Right lobe of liver (tissue), 4 donors: ENCODE measurements around the gene CCR8.

Source experiments
- POLR2A ChIP-seq: fragments of 450-650 bp; IDR thresholded peaks from one replicate; pipeline ENCODE4 v1.6.1; 2017; ENCODE audit warnings: antibody characterized with exemption, mild to moderate bottlenecking
- TF ChIP-seq, protein P1 (sequence below), 4 donors: fragments of 200-600 bp in 3 of 4; fragments of 450-650 bp in 1 of 4; IDR thresholded peaks; one replicate each; pipeline versions ENCODE4 v1.5.1 to v1.8.0; 2016 to 2022; ENCODE audit warnings: antibody characterized with exemption in 4 of 4, mild to moderate bottlenecking in 2 of 4
- donor health status: DM: no; HTN: no; CAD: no.
- donor health status: DM: no; HTN: no; CAD: no.
- donor health status: DM: no; HTN: yes; CAD: no.

DNA sequence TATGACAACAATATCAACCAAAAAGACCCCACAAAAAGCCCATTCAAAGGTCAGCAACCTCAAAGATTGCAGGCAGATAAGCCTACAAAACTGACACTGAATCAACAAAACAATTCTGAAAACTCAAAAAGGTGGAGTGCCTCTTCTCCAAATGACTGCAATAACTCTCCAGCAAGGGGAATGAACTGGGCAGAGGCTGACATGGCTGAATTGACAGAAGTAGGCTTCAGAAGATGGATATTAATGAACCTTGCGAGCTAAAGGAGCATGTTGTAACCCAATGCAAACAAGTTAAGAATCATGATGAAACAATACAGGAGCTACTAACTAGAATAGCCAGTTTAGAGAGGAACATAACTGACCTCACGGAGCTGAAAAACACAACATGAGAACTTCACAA, 33.3 kb downstream of the CCR8 start:
- TF ChIP-seq, protein P1, sequence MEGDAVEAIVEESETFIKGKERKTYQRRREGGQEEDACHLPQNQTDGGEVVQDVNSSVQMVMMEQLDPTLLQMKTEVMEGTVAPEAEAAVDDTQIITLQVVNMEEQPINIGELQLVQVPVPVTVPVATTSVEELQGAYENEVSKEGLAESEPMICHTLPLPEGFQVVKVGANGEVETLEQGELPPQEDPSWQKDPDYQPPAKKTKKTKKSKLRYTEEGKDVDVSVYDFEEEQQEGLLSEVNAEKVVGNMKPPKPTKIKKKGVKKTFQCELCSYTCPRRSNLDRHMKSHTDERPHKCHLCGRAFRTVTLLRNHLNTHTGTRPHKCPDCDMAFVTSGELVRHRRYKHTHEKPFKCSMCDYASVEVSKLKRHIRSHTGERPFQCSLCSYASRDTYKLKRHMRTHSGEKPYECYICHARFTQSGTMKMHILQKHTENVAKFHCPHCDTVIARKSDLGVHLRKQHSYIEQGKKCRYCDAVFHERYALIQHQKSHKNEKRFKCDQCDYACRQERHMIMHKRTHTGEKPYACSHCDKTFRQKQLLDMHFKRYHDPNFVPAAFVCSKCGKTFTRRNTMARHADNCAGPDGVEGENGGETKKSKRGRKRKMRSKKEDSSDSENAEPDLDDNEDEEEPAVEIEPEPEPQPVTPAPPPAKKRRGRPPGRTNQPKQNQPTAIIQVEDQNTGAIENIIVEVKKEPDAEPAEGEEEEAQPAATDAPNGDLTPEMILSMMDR (IDR thresholded peaks at IDR 0.05), result no peak
- TF ChIP-seq POLR2A, result no peak
